Measurements from ENCODE around the gene SLC25A44.

Gene SLC25A44

GRCh38 chr1:156163712-156164111, 30.2 kb upstream of the SLC25A44 start:
- H3K4me3 ChIP-seq (ENCODE audit: low read depth, low read length), result no peak overlapping the region
- no peak for DNase-seq (ENCODE audit: low read depth)
- no peak for TF ChIP-seq CTCF (IDR thresholded peaks at IDR 0.05; ENCODE audit: control insufficient read depth, extremely low read depth, insufficient read depth)

- TF ChIP-seq CTCF (IDR thresholded peaks at IDR 0.05; ENCODE audit: control insufficient read depth, extremely low read depth, insufficient read depth), result no peak
- H3K4me3 ChIP-seq (ENCODE audit: low read depth, low read length), result no peak overlapping the region
- DNase-seq (ENCODE audit: low read depth), result no peak
Measured at GRCh38 chr1:156164125-156164831, 29.6 kb upstream of the SLC25A44 start.

DNA sequence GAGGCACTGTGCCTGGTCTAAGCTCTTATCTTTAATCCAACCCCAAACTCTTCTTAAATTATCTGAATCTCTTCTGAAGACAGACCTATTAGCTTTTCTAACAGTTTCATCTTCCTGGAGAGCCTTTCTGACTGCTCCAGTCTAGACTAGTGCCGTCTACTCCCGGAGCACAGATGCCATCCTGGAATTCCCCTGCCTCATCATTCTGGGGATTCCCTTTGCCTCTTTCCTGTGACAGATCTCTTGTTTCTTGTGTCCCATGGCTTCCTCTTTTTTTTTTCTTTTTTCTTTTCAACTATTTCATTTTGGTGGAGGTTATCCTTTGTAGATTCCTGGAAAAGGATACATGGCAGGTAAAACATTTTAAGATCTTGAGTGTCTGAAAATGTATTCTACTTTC, 28.8 kb upstream of the SLC25A44 start:
- no peak overlapping the region for H3K4me3 ChIP-seq (ENCODE audit: low read depth, low read length)
- no peak for DNase-seq (ENCODE audit: low read depth)
- no peak for TF ChIP-seq CTCF (IDR thresholded peaks at IDR 0.05; ENCODE audit: control insufficient read depth, extremely low read depth, insufficient read depth)

- no peak for DNase-seq (ENCODE audit: low read depth)
- TF ChIP-seq CTCF (IDR thresholded peaks at IDR 0.05; ENCODE audit: control insufficient read depth, extremely low read depth, insufficient read depth), result no peak
- H3K4me3 ChIP-seq (ENCODE audit: low read depth, low read length), result no peak overlapping the region
Measured at GRCh38 chr1:156167536-156167935, 26.4 kb upstream of the SLC25A44 start.

DNA sequence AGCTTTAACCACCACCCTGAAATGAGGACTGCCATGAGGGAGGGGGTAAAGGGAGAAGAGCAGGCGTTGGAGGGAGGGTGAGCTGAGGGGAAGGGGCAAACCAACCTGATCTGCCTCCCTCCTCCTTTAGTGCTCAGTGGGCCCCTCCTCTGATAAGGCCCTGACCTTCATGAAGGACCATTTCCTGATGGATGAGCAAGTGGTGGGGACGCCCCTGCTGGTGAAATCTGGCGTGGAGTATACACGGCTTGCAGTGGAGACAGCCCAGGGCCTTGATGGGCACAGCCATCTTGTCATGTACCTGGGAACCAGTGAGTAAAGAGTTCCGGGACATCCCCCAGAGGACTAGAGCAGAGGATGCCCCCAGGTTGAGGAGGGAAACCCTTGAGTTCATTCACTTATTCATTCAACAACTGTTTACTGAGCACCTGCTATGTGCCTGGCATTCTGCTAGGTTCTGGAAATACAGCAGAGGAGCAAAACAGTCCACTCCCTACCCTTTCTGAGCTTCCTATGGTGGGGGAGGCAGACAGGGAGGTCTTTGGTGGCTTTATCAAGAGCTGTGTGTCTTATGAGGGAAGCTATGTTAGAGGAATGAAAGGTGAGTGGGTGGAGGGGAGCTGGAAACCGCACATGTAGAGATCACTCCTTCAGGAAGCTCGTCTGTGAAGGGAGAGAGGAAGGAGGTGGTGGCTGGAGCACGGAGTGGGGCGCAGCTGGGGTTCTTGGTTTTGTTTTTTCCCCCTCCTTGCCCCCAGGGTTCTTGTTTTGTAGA, 21.0 kb upstream of the SLC25A44 start:
- TF ChIP-seq CTCF (IDR thresholded peaks at IDR 0.05; ENCODE audit: control insufficient read depth, extremely low read depth, insufficient read depth), result no peak
- no peak overlapping the region for H3K4me3 ChIP-seq (ENCODE audit: low read depth, low read length)
- no peak for DNase-seq (ENCODE audit: low read depth)

- no peak for DNase-seq (ENCODE audit: low read depth)
- TF ChIP-seq CTCF (IDR thresholded peaks at IDR 0.05; ENCODE audit: control insufficient read depth, extremely low read depth, insufficient read depth), result no peak
- no peak overlapping the region for H3K4me3 ChIP-seq (ENCODE audit: low read depth, low read length)
Measured at GRCh38 chr1:156176610-156177210, 17.2 kb upstream of the SLC25A44 start.

Measured in LNCaP clone FGC (cell line).